Right atrium auricular region (tissue), 2 donors: ENCODE data around the gene ATXN1. TPM values are rescaled to one million over a fixed set of nuclear protein-coding genes. Genes with fewer than 3 reads are reported as not detected.

Experiments
- DNase-seq: peaks from one replicate; pipeline ENCODE4 v3.0.0-alpha.2; 2019; ENCODE audit warnings: low spot score
- H3K27ac ChIP-seq, 2 donors: fragments of 200-600 bp; sonication (generic); 1 replicate in 1 of 2; 2 replicates in 1 of 2; pipeline ENCODE4 v1.5.1; 2016 to 2019
- H3K27me3 ChIP-seq, 2 donors: fragments of 200-600 bp; sonication (generic); one replicate each; pipeline versions ENCODE4 v1.5.1 to v1.6.0; 2017 to 2019
- H3K36me3 ChIP-seq: fragments of 200-600 bp; sonication (generic); one replicate; pipeline ENCODE4 v1.5.1; 2016
- H3K4me1 ChIP-seq, 2 donors: fragments of 200-600 bp; sonication (generic); one replicate each; pipeline versions ENCODE4 v1.5.1 to v1.6.0; 2017 to 2019
- H3K4me3 ChIP-seq, 2 donors: fragments of 200-600 bp; sonication (generic); 1 replicate in 1 of 2; 2 replicates in 1 of 2; pipeline ENCODE4 v1.5.1; 2017 to 2019; ENCODE audit warnings: mild to moderate bottlenecking in 1 of 2, moderate library complexity in 1 of 2
- H3K9me3 ChIP-seq, 2 donors: fragments of 200-600 bp; sonication (generic); one replicate each; pipeline ENCODE4 v1.5.1; 2019
- CTCF ChIP-seq, 2 donors: fragments of 200-600 bp; sonication (generic); IDR thresholded peaks; one replicate each; pipeline ENCODE4 v1.5.1; 2019; ENCODE audit warnings: antibody characterized with exemption in 2 of 2
- total RNA-seq, 2 donors: library from RNA; depleted of rRNA; stranded (reverse); fragments of >200 nt; gene quantifications; one replicate each; pipeline ENCODE4 v1.1.0, GENCODE V29; 2016

The ATXN1 gene
- total RNA-seq, 2 donors from 2014 or later, result 41.8 to 62.0 TPM

- TF ChIP-seq CTCF (IDR thresholded peaks at IDR 0.05), result no peak
- Histone ChIP-seq H3K27me3 (no peaks in the 10 kb centered on the region), H3K27ac (no peak overlapping the region), H3K4me3 (no peak overlapping the region), H3K36me3 (no peaks in the 10 kb centered on the region), H3K9me3 (no peaks in the 10 kb centered on the region), H3K4me1 (peaks cover 0 to 15% of the 10 kb centered on the region in 2 donors)
- no peak for DNase-seq
Observed at GRCh38 chr6:16399158-16399557, 362.1 kb downstream of the ATXN1 start.

- no peak for DNase-seq
- no peak for TF ChIP-seq CTCF (IDR thresholded peaks at IDR 0.05)
- Histone ChIP-seq H3K4me1 (peaks cover 0 to 15% of the 10 kb centered on the region in 2 donors), H3K4me3 (no peak overlapping the region), H3K9me3 (no peaks in the 10 kb centered on the region), H3K36me3 (no peaks in the 10 kb centered on the region), H3K27ac (no peak overlapping the region), H3K27me3 (no peaks in the 10 kb centered on the region)
Observed at GRCh38 chr6:16398587-16398986, 362.7 kb downstream of the ATXN1 start.

DNA sequence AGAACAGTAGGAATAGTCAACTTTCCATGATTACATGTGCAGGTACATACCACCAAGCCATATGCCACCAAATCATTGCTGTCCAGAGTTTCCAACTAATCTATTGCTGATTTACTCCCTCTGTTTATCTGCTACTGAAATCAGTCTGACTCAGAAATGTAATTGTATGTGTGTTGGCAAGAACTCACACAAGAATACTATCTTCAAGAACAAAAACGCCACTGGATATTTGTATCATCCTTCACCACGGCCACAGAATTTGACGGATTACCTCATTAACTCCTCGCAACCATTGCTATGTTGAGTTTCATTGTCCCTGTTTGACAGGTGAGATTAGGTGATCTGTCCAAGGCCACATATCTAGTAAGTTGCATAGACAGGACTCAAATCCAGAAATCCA lies 363.6 kb downstream of the ATXN1 start:
- TF ChIP-seq CTCF (IDR thresholded peaks at IDR 0.05), result no peak
- Histone ChIP-seq H3K27ac (no peak overlapping the region), H3K27me3 (no peaks in the 10 kb centered on the region), H3K4me3 (no peak overlapping the region), H3K36me3 (no peaks in the 10 kb centered on the region), H3K9me3 (no peaks in the 10 kb centered on the region), H3K4me1 (peaks cover 0 to 12% of the 10 kb centered on the region in 2 donors)
- DNase-seq, result no peak

GRCh38 chr6:16396497-16397319 lies 364.6 kb downstream of the ATXN1 start:
- H3K4me1 ChIP-seq, result peaks cover 0 to 18% of the 10 kb centered on the region in 2 donors

DNA sequence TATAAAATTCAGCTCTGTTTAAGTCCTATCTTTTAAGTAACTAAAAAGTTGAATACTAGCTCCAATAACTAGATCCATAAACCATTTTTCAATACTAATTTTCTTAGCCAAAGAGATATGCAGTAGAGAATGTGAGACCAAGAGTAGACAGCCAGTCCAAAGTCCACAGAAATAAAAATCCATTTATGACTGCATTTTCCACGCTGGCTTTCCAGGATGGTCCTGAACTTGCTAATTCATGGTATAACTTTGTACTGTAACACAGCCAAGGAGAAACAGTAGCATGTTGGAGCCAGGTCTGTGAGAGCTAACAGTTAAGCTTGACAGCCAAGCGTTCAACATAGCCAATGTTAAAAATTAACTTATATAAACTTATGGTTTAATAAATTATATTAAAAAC lies 366.6 kb downstream of the ATXN1 start:
- no peak for TF ChIP-seq CTCF (IDR thresholded peaks at IDR 0.05)
- no peak for DNase-seq
- no peaks in the 10 kb centered on the region for H3K36me3 ChIP-seq

More at GRCh38 chr6:16396497-16397319, 364.6 kb downstream of the ATXN1 start:
- no peak overlapping the region for H3K27ac ChIP-seq
- DNase-seq, result no peak
- no peaks in the 10 kb centered on the region for H3K9me3 ChIP-seq
- TF ChIP-seq CTCF (IDR thresholded peaks at IDR 0.05), result no peak
- H3K4me3 ChIP-seq, result no peak overlapping the region
- H3K27me3 ChIP-seq, result no peaks in the 10 kb centered on the region
- no peaks in the 10 kb centered on the region for H3K36me3 ChIP-seq

More for the DNA sequence above, 366.6 kb downstream of the ATXN1 start:
- H3K9me3 ChIP-seq, result no peaks in the 10 kb centered on the region
- H3K4me1 ChIP-seq, result peaks cover 0 to 21% of the 10 kb centered on the region in 2 donors
- no peaks in the 10 kb centered on the region for H3K27me3 ChIP-seq
- H3K4me3 ChIP-seq, result no peak overlapping the region
- H3K27ac ChIP-seq, result no peak overlapping the region
